Cardiac muscle cell (in vitro differentiated cells and primary cell): ENCODE measurements around the gene TP73. TPM values are rescaled to one million over a fixed set of nuclear protein-coding genes. Genes with fewer than 3 reads are reported as not detected.

Experiments
- DNase-seq, 2 donors: peaks; one replicate each; pipeline versions ENCODE4 v3.0.0 to v3.0.0-alpha.2; 2010 to 2017; ENCODE audit warnings: low read depth in 1 of 2, low spot score in 1 of 2
- H3K27ac ChIP-seq: fragments of 200-600 bp; sonication (generic); 2 replicates; pipeline ENCODE4 v1.5.1; 2016
- H3K27me3 ChIP-seq: fragments of 200-600 bp; sonication (generic); 2 replicates; pipeline ENCODE4 v1.6.0; 2016; ENCODE audit warnings: control low read depth
- H3K36me3 ChIP-seq: fragments of 200-600 bp; sonication (generic); 2 replicates; pipeline ENCODE4 v1.5.1; 2016; ENCODE audit warnings: control low read depth
- H3K4me1 ChIP-seq: fragments of 200-600 bp; sonication (generic); 2 replicates; pipeline ENCODE4 v1.8.1; 2017; ENCODE audit warnings: low read depth, mild to moderate bottlenecking, mixed run types
- H3K4me3 ChIP-seq: fragments of 200-600 bp; sonication (generic); 2 replicates; pipeline ENCODE4 v1.5.1; 2016; ENCODE audit warnings: mild to moderate bottlenecking
- H3K9me3 ChIP-seq: fragments of 200-600 bp; sonication (generic); 2 replicates; pipeline ENCODE4 v1.5.1; 2017; ENCODE audit warnings: low read depth, mild to moderate bottlenecking, control low read depth
- polyA plus RNA-seq: library from polyadenylated mRNA; unstranded; fragments of >200 nt; fragmentation: Nextera tagmentation; extraction: Ambion mirVana; gene quantifications from 2 replicates; pipeline ENCODE4 v1.2.1, GENCODE V29; 2016
- total RNA-seq: library from RNA; depleted of rRNA; stranded (reverse); fragments of >200 nt; gene quantifications from 2 replicates; pipeline ENCODE4 v1.2.3, GENCODE V29; 2016
- TF ChIP-seq, protein P1 (sequence below): IDR thresholded peaks from 2 replicates; pipeline ENCODE4 v1.5.1; 2012; ENCODE audit warnings: low read depth, mild to moderate bottlenecking, low read length

The TP73 gene
- total and polyA plus RNA-seq, 2 experiments from 2014 or later, result 0.87 TPM; not detected in 1

DNA sequence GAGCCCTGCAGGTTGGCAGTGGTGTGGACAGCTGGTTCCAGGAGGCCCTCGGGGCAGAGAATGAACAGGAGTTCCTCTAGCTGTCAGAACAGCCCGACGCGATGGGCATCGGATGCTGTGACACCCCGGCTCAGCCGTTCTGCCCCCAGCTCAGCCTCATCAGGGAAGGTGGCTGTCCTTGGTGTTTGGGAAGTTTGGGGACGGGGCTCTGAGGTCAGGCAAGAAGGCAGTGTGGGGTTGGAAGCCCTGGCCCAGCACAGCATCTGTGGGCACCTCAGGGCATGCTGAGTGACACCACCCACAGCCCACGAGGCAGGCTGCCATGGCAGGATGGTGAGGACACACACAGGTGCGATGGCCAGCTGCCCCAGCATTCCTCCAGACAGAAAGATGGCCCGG lies 59.1 kb downstream of the TP73 start:
- Histone ChIP-seq H3K4me1 (peaks cover 7% of the 10 kb centered on the region), H3K36me3 (no peaks in the 10 kb centered on the region), H3K27me3 (peaks cover 9% of the 10 kb centered on the region), H3K9me3 (no peaks in the 10 kb centered on the region), H3K27ac (no peak overlapping the region), H3K4me3 (no peak overlapping the region)
- TF ChIP-seq, protein P1, sequence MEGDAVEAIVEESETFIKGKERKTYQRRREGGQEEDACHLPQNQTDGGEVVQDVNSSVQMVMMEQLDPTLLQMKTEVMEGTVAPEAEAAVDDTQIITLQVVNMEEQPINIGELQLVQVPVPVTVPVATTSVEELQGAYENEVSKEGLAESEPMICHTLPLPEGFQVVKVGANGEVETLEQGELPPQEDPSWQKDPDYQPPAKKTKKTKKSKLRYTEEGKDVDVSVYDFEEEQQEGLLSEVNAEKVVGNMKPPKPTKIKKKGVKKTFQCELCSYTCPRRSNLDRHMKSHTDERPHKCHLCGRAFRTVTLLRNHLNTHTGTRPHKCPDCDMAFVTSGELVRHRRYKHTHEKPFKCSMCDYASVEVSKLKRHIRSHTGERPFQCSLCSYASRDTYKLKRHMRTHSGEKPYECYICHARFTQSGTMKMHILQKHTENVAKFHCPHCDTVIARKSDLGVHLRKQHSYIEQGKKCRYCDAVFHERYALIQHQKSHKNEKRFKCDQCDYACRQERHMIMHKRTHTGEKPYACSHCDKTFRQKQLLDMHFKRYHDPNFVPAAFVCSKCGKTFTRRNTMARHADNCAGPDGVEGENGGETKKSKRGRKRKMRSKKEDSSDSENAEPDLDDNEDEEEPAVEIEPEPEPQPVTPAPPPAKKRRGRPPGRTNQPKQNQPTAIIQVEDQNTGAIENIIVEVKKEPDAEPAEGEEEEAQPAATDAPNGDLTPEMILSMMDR, result no peak
- no peak for DNase-seq

DNA sequence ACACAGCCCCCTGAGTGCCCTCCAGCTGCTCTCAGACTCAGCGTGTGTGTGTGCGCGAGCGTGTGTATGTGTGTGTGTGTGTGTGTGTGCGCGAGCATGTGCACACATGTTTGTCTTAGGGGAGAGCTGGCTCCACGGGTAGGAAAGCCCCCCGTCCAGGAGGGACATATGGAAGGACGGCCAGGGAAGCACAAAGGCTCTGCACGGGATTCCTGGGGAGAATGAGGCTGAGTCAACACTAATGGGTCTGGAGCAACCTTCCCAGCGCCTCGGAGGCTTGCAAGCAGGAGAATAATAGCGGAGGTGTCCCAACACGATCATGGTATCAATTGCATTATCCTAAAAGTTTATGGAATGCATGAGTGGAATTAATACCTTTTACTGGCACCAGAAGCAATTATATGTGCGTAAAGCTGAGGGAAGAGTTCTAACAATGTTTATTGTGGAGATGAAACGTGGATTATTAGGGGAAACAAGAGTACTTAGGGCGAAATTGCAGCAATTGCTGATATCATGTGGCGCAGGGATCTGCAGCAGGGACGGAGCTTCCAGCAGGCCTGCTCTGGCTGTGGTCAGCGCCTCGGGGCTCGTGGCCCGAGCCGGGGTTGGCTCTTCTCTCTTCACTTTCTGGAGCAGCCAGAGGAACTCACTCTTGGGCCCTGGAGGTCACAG lies 59.6 kb downstream of the TP73 start:
- no peaks in the 10 kb centered on the region for H3K9me3 ChIP-seq
- peaks cover 7% of the 10 kb centered on the region for H3K4me1 ChIP-seq
- H3K27ac ChIP-seq, result no peak overlapping the region
- TF ChIP-seq, protein P1, result no peak
- no peak for DNase-seq
- no peak overlapping the region for H3K4me3 ChIP-seq
- no peaks in the 10 kb centered on the region for H3K36me3 ChIP-seq
- H3K27me3 ChIP-seq, result peaks cover 9% of the 10 kb centered on the region

DNA sequence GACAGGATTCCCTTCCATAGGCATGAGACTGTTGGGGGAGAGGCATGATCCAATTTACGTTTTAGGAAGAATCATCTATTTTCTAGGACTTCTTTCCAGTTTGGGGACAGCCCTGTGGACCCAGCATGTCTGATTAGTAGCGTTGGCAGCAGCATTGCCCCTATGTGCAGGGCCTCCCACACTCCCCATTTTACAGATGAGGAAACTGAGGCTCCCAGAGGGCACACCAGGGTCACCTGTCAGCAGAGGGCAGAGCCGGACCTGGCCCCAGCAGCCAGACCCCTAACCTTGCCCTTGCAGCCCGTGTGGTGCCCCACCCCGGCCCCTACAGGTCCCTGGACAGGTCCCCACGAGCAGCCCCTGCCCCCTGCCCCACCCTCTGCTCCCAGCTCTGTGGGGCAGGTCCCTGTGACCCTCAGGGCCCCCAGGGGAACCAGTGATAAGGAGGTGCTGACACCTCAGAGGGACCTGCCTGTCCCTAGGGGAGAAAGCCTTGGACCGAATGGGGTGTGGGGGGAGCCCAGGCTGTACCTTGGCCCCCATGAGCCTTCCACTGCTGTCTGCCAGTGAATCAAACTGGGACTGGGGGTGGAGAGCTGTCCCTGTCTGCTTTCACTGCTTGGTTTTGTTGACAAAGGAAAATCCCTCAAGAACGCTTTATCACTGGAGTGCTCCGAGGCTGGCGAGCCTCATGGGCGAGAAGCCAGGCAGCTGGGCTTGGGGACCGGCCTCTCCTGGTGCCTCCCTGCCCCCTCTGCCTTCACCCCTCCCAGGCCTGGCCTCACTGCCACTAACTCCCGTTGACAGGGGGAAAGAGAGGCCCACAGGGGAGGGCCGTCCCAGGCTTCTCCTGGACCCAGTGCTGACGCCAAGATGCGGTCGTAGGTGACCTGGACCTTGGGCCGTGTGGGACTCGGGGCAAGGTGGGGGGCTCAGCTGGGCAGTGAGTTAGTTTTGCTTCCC lies 60.5 kb downstream of the TP73 start:
- peak; percentile 5 to 61 for DNase-seq
- Histone ChIP-seq H3K27me3 (peaks cover 9% of the 10 kb centered on the region), H3K27ac (no peak overlapping the region), H3K9me3 (no peaks in the 10 kb centered on the region), H3K4me3 (no peak overlapping the region), H3K4me1 (peaks cover 7% of the 10 kb centered on the region), H3K36me3 (no peaks in the 10 kb centered on the region)
- TF ChIP-seq, protein P1, result no peak

DNA sequence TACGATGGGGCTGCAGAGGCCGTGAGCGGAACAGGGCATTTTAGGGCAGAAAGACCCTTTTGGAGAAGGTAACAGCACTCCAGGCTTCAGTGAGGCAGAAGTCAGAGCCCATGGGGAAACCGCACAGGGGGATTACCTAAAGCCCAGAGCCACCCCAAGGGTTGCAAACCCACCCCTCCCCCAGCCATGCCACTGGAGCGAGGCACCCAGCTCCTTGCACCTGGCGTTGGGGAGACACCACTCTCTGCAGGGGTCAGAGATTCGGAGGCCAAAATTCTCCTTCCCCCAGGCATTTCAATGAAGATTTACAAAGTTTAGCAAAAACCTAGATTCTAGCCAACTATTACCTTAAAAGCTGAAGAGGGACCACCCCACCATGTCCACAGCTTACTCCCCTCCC lies 61.5 kb downstream of the TP73 start:
- H3K4me1 ChIP-seq, result peaks cover 7% of the 10 kb centered on the region
- no peak overlapping the region for H3K27ac ChIP-seq
- H3K27me3 ChIP-seq, result peaks cover 8% of the 10 kb centered on the region
- H3K4me3 ChIP-seq, result no peak overlapping the region
- no peaks in the 10 kb centered on the region for H3K36me3 ChIP-seq
- no peaks in the 10 kb centered on the region for H3K9me3 ChIP-seq
- TF ChIP-seq, protein P1, result no peak
- no peak for DNase-seq

DNA sequence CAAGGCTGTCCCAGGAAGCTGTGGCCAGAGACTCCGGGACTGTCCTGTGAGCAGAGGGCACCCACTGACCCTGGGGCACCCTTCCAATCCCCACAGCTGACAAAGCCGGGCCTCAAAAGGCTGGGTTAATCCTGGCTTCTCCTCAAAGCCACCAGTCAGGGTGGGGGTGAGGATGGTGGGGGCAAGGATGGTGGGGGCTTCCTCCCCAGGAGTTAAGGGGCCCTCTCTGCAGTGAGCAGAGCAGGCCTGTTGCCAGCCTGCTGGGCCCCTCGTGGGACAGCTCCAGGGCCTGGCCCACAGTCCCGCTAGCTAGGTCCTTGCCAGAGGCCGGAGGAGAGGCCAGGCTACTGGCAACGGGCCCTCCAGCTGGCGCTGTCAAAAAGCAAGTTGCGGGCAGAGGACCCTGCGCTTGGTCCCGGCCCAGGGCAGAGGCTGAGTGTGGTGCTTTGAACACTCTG lies 62.0 kb downstream of the TP73 start:
- no peak overlapping the region for H3K4me3 ChIP-seq
- H3K27ac ChIP-seq, result no peak overlapping the region
- DNase-seq, result no peak
- H3K9me3 ChIP-seq, result no peaks in the 10 kb centered on the region
- TF ChIP-seq, protein P1, result no peak
- H3K4me1 ChIP-seq, result peaks cover 7% of the 10 kb centered on the region
- peaks cover 4% of the 10 kb centered on the region for H3K27me3 ChIP-seq
- H3K36me3 ChIP-seq, result no peaks in the 10 kb centered on the region
